OCI-LY3 (cell line): ENCODE measurements around the gene CYGB.

Experiments used
- CTCF ChIP-seq: fragments of 200-600, 300-600 bp; sonication (generic); IDR thresholded peaks from 2 replicates; pipeline ENCODE4 v1.5.1; 2014; ENCODE audit warnings: antibody characterized with exemption, low read length, low read depth
- EZH2phosphoT487 ChIP-seq: fragments of 200-600 bp; shearing (Covaris generic); IDR thresholded peaks from 2 replicates; pipeline ENCODE4 v1.6.1; 2018; ENCODE audit warnings: antibody characterized with exemption, mixed run types, low read depth

- TF ChIP-seq CTCF (no peak), EZH2phosphoT487 (no peak)
Measured at GRCh38 chr17:76551685-76552084, 14.2 kb upstream of the CYGB start.
